Superior temporal gyrus (tissue), 1 donor: ENCODE measurements around the gene NAV3.
"Not testable (repeated sequence)": the region's sequence is repeated elsewhere in the genome, so short reads cannot be mapped to it uniquely, and the experiment has no call there.

Source experiments
- DNase-seq: peaks from one replicate; pipeline ENCODE4 v3.0.0-alpha.2; 2016; ENCODE audit errors: extremely low spot score

Gene NAV3

DNA sequence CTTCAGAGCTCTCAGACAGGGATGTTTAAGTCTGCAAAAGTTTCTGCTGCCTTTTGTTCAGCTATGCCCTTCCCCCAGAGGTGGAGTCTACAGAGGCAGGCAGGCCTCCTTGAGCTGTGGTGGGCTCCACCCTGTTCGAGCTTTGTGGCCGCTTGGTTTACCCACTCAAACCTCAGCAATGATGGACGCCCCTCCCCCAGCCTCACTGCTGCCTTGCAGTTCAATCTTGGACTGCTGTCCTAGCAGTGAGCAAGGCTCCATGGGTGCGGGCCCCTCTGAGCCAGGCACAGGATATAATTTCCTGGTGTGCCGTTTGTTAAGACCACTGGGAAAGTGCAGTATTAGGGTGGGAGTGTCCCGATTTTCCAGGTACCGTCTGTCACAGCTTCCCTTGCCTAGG is 427.0 kb downstream of the NAV3 start:
- DNase-seq = not testable (repeated sequence)

DNA sequence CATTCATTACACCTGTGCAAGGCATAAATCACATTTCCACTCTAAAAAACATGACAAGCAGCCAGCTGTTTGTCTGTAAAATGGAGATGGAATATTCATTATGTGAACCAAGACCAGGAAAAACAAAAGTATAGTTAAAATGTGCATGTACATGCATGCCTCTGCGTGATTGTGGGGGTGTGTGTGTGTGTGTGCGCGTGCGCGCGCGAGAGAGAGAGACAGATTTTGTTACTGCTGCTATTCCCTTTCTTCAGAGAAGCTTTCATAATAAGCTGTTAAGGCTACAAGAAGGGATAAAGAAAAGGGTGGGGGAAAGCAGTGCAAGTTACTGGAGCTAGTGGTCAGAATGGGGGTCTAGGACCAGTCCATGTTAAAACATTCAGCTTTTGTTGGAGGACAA is 430.3 kb downstream of the NAV3 start:
- no peak for DNase-seq

DNA sequence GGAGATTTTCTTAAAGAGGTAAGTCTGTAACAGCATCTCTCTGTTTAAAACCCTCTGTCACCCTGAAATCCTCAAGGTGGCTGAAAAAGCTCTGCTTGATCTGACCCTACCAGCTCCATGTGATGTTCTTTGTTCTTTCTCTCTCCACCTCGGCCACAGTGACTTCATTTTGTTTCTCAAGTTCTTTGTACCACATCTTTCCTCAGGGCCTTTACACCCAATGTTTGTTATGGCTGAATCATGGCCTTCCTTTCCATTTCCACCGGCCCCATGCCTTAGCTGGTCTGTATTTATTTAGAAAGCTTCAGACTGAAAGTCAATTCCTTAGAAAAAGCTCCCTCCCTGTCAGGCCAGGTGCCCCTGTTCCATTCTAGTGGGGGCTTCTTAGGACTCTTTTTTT is 431.2 kb downstream of the NAV3 start:
- no peak for DNase-seq
